Muscle of leg (tissue), 11 donors: ENCODE data around the gene ARHGEF28. TPM values are rescaled to one million over a fixed set of nuclear protein-coding genes. Genes with fewer than 3 reads are reported as not detected.

Experiments used
- DNase-seq: peaks from one replicate; pipeline ENCODE4 v3.0.0; 2013
- H3K27ac ChIP-seq: one replicate; pipeline ENCODE4 v1.5.1; 2013; ENCODE audit warnings: mild to moderate bottlenecking, low read length, control low read depth
- H3K27me3 ChIP-seq: one replicate; pipeline ENCODE4 v1.6.1; 2013; ENCODE audit warnings: low read length; ENCODE audit not compliant: control insufficient read depth, insufficient read depth
- H3K36me3 ChIP-seq: one replicate; pipeline ENCODE4 v1.6.1; 2013; ENCODE audit warnings: low read length; ENCODE audit not compliant: control insufficient read depth, insufficient read depth
- H3K4me1 ChIP-seq: one replicate; pipeline ENCODE4 v1.6.1; 2013; ENCODE audit warnings: low read length; ENCODE audit not compliant: control insufficient read depth, insufficient read depth
- H3K4me3 ChIP-seq: one replicate; pipeline ENCODE4 v1.5.1; 2013; ENCODE audit warnings: low read length, control low read depth
- H3K9me3 ChIP-seq: replicated peaks from 2 replicates; pipeline ENCODE4 v1.6.1; 2013; ENCODE audit warnings: low read depth, low read length; ENCODE audit not compliant: control insufficient read depth
- WGBS: methylation state at CpG from one replicate; pipeline ENCODE4 v1.1.5; 2013; ENCODE audit warnings: missing lambda C conversion rate; ENCODE audit not compliant: insufficient coverage; 5-methylcytosine and 5-hydroxymethylcytosine counted together
- polyA plus RNA-seq, 8 donors: library from polyadenylated mRNA; unstranded; fragments of 120-200 nt; gene quantifications; one replicate each; pipeline versions ENCODE4 v1.2.1 to v1.2.3, GENCODE V29; 2013; ENCODE audit warnings: inconsistent platforms in 1 of 8, low replicate concordance in 1 of 8; ENCODE audit not compliant: insufficient read length in 8 of 8, insufficient read depth in 1 of 8
- total RNA-seq: library from RNA; stranded (reverse); fragments of 120-200 nt; gene quantifications from one replicate; pipeline ENCODE4 v1.2.4, GENCODE V29; 2013

Gene ARHGEF28
- total and polyA plus RNA-seq, 9 donors = 1.6 to 5.1 (median 3.4) TPM

DNA sequence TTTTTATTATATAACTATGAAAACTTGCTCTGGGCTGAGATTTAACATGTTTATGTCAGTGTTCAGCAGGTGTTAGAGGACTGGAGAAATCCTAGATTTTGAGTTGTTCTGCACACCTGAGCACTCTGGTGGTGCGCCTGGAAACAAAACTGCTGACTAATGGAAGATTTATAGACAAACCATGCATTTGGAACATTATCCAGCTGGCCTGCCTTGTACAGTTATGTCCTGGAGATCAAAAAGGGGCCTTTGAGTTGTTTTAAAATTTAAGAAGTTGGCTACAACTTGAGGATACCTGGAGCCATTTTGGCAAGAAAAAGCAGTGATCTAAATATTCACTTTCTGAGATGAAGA, 5.7 kb upstream of the ARHGEF28 start:
- Histone ChIP-seq H3K36me3 (no peaks in the 10 kb centered on the region), H3K27me3 (peaks cover 8% of the 10 kb centered on the region), H3K4me3 (no peak overlapping the region), H3K27ac (no peak overlapping the region), H3K4me1 (peaks cover under 1% of the 10 kb centered on the region), H3K9me3 (no peaks in the 10 kb centered on the region)
- DNase-seq = no peak
- WGBS = no CpG with 5 or more reads among the region's 1 CpG

DNA sequence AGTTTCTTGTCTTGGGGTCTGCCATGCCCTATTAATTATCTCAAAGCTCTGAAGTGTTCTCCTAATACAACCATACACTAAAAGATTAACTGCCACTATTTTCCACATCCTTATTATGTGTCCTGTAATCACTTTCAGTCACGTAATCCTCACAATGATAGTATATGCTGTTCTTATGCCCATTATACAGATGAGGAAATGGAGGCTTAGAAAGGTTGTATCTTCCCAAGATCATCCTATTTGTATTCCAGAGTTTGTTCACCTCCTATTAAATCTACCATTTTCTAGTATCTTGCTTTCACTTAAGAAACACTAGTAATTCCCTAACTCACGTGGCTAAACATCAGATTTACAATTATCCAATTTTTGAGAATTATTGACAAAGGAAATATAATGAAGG, 2.9 kb upstream of the ARHGEF28 start:
- no peak for DNase-seq
- no CpG with 5 or more reads among the region's 2 CpGs for WGBS

DNA sequence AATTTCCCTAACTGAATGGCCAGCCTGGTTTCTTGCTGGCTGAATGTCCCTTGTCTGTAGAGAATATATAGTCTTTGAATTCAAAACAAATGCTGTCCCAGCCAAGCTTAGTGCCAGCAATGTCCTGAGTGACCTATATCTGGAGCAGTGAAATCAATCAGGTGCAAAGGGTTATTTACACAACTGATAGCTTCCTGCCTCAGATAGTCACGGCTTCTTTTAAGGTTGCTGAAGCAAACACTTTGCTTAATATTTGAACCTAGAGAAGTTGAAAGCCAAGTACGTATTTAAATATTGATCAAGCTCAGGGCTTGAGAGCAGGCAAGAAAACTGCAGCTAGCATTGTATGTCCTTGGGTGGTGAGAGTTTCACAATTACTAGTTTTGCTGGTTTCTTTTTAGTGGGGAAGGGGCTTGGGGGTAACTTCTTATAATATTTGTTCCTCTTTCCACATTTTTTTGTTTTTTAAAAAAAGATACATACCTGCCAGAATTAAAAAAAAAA, 2.0 kb upstream of the ARHGEF28 start:
- Histone ChIP-seq H3K27me3 (peaks cover 29% of the 10 kb centered on the region), H3K4me3 (no peak overlapping the region), H3K4me1 (peaks cover 10% of the 10 kb centered on the region), H3K9me3 (no peaks in the 10 kb centered on the region), H3K27ac (no peak overlapping the region), H3K36me3 (no peaks in the 10 kb centered on the region)
- WGBS = 54% methylated on average over 2 of the region's 2 CpGs
- DNase-seq = no peak

More for the DNA sequence above, 2.9 kb upstream of the ARHGEF28 start:
- Histone ChIP-seq H3K9me3 (no peaks in the 10 kb centered on the region), H3K27me3 (peaks cover 23% of the 10 kb centered on the region), H3K4me3 (no peak overlapping the region), H3K4me1 (peaks cover 10% of the 10 kb centered on the region), H3K36me3 (no peaks in the 10 kb centered on the region), H3K27ac (no peak overlapping the region)

DNA sequence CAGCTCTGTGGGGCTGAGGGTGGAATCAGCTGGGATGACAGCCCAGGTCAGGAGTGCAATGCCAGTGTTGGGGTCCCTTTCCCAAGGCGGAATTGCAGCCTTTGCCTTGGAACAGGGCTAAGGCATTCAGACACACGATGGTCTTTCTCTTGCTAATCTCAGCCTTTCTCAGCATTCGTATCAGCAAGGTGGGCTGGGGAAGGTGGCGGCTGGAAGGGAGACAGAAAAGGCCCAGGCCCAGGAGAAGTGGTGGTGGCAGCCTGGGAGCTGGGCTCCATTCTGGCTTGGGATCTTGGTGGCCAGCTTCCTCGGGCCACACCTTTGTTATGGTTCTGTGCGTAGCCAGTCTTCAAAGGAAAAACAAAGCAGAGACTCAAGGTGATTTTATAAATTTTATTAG, 1.1 kb upstream of the ARHGEF28 start:
- no peak overlapping the region for H3K27ac ChIP-seq
- no peaks in the 10 kb centered on the region for H3K9me3 ChIP-seq
- H3K36me3 ChIP-seq = no peaks in the 10 kb centered on the region
- peaks cover 10% of the 10 kb centered on the region for H3K4me1 ChIP-seq
- peaks cover 32% of the 10 kb centered on the region for H3K27me3 ChIP-seq
- 100% methylated on average over 2 of the region's 6 CpGs for WGBS
- no peak overlapping the region for H3K4me3 ChIP-seq
- DNase-seq = no peak

DNA sequence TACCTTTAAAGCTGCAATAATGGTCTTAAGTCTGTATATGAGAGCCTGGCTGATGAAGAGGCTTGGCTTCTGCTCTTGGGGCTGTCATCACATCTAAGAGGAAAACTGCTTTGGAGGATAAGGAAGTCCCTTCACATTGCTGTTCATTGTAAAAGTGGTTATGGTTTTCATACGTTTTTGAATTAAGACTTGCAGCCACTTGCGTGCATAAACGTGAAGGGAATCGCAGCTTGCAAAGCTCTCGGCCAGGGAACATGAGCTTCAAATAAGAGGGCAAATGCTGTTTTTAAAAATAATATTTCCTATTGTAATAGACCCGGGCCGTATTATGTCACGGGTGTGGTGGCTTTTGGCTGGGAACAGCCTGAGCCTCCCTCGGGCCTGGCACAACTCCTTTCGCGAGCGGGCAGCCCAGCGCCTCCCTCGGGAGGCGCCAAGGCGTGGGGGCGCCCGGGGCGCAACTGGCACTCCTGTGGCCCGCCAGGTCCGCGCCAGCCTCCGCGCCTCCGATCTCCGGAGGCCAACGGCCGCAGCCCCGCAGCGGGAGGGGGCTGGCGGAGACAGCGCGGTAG, 538 bp upstream of the ARHGEF28 start:
- Histone ChIP-seq H3K27ac (no peak overlapping the region), H3K4me3 (peak overlapping the region; percentile 25), H3K36me3 (no peaks in the 10 kb centered on the region), H3K9me3 (no peaks in the 10 kb centered on the region), H3K4me1 (peaks cover 10% of the 10 kb centered on the region), H3K27me3 (peaks cover 32% of the 10 kb centered on the region)
- DNase-seq = no peak
- under 1% methylated on average over 28 of the region's 33 CpGs for WGBS

DNA sequence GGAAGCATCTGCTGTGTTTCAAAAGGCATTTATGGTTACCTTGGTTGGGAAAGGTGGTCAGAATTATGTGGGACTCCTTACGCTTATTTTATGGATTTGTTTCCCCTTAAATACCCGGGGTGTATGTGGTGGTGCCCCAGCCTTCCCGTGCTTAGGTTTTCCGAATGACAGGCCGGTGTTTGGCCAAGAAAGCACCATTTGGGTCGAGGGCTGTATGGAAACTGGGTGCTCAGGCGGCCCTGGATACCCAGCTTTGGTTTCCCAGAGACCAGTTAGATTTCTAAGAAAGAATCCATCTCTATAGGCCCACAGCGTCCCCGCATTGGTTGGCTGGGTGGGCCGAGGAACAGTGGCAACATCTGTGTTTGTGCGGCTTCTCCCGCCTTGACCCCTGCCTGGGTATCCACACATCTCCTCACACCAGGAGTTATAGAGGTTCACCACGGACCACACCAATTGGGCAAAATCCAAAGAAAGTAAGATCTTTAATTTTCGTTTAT, 868 bp downstream of the ARHGEF28 start:
- Histone ChIP-seq H3K27ac (no peak overlapping the region), H3K27me3 (peaks cover 32% of the 10 kb centered on the region), H3K9me3 (no peaks in the 10 kb centered on the region), H3K4me3 (peak overlapping the region; percentile 46), H3K4me1 (peaks cover 10% of the 10 kb centered on the region), H3K36me3 (no peaks in the 10 kb centered on the region)
- WGBS = 36% methylated on average over 7 of the region's 14 CpGs
- no peak for DNase-seq

DNA sequence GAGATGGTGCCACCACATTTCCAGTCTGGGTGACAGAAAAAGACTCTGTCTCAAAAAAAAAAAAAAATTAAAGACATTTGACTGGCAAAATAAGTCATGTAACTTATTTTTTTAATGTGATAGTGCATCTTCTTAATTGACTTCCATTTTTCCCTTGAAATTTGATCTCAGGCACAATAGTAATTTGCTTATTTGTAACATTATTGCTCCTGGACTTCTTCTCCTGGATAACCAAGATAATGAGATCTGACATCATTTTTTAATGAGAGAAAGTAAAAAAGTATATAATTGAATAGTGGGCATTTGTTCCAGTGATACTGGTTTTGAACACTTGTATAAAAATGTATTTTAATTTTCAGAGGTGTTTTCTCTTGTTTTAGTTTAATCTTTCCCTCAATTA, 3.5 kb downstream of the ARHGEF28 start:
- peaks cover 10% of the 10 kb centered on the region for H3K4me1 ChIP-seq
- no peak for DNase-seq
- no peak overlapping the region for H3K4me3 ChIP-seq
- no peak overlapping the region for H3K27ac ChIP-seq
- no peaks in the 10 kb centered on the region for H3K9me3 ChIP-seq
- peaks cover 31% of the 10 kb centered on the region for H3K27me3 ChIP-seq
- no peaks in the 10 kb centered on the region for H3K36me3 ChIP-seq

DNA sequence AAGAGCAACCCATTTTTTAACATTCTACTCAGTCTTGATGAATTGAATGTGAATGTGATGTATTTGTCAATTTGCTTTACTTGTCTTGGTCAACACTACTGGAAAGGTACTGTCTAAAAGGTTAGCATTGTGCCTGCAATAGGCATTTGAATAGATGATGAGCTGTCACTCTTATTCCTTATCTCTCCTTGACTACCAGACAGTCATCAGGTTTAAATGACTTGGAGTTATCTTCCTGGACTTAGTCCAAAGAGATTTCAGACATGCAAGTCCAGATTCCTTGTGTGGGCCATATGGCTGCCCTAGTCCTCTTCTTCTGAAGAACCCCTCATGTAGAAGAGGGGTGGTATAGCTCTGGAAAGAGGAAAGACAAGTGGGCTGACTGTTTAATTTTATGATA, 4.8 kb downstream of the ARHGEF28 start:
- no peak overlapping the region for H3K27ac ChIP-seq
- H3K27me3 ChIP-seq = peaks cover 21% of the 10 kb centered on the region
- H3K4me1 ChIP-seq = peaks cover 6% of the 10 kb centered on the region
- no peak for DNase-seq
- H3K36me3 ChIP-seq = no peaks in the 10 kb centered on the region
- H3K4me3 ChIP-seq = no peak overlapping the region
- no peaks in the 10 kb centered on the region for H3K9me3 ChIP-seq

DNA sequence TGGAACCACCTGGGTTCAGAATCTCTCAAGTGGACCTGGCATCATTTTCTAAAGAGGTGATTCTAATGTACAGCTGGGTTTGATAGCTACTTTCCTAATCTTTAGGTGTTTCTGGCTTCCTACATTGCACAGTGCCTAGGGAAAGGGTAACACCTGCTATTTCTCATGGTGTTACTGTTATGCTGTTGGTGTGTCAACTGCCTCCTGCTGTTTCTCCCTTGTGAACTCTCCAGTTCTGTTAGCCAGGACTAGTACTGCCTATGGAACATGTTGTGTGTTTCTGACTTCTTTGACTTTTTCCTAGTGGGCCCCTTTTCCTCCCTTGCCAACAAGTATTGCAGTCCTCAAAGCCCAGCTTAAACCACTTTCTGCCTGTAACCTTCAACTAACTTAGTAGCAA, 5.5 kb downstream of the ARHGEF28 start:
- no peaks in the 10 kb centered on the region for H3K36me3 ChIP-seq
- peaks cover 17% of the 10 kb centered on the region for H3K27me3 ChIP-seq
- DNase-seq = no peak
- no peaks in the 10 kb centered on the region for H3K9me3 ChIP-seq
- peaks cover 3% of the 10 kb centered on the region for H3K4me1 ChIP-seq
- H3K4me3 ChIP-seq = no peak overlapping the region
- H3K27ac ChIP-seq = no peak overlapping the region

DNA sequence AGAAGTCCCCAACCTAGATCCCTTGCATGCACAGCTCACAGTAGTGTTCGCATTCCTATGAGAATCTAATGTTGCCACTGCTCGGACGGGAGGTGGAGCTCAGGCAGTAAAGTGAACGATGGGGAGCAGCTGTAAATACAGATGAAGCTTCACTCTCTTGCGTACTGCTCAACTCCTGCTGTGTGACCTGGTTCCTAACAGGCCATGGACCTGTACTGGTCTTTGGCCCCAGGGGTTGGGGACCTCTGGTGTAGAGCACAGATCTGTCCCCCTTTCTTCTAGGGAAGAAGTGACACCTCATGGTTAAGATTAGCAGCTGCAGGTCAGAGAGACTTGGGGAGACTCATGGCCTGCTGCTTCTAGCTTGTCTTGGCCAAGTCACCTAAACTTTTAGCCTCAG, 7.1 kb downstream of the ARHGEF28 start:
- Histone ChIP-seq H3K4me1 (no peaks in the 10 kb centered on the region), H3K27ac (no peak overlapping the region), H3K27me3 (peaks cover 9% of the 10 kb centered on the region), H3K9me3 (no peaks in the 10 kb centered on the region), H3K4me3 (no peak overlapping the region), H3K36me3 (no peaks in the 10 kb centered on the region)
- WGBS = 44% methylated on average over 4 of the region's 5 CpGs
- DNase-seq = no peak

DNA sequence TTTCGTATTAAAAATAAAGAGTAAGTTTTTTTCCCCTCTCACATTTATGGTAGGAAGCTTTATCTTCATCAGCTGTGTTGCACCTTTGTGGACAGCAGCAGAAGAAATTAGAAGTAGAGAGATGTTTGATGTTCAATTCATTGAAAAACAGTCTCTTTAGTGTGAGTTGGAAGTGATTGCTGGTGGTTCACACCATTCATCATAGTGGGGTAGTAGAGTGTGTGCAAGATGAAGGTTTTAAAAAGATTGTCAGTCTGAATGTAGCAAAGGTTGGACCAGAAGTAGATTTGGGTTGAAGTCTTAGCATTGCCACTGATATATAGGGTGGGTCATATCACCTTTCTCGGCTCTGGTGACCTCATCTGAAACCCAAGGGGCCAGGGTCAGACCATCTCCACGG, 10.4 kb downstream of the ARHGEF28 start:
- H3K27ac ChIP-seq = no peak overlapping the region
- no peaks in the 10 kb centered on the region for H3K9me3 ChIP-seq
- H3K36me3 ChIP-seq = no peaks in the 10 kb centered on the region
- no CpG with 5 or more reads among the region's 3 CpGs for WGBS
- no peak for DNase-seq
- H3K27me3 ChIP-seq = no peaks in the 10 kb centered on the region
- H3K4me3 ChIP-seq = no peak overlapping the region
- H3K4me1 ChIP-seq = no peaks in the 10 kb centered on the region
